Uterus (tissue), 4 donors: ENCODE results near the gene IKZF3. TPM values are rescaled to one million over a fixed set of nuclear protein-coding genes. Genes with fewer than 3 reads are reported as not detected.
A peak's percentile ranks its signal among the peaks of the same experiment; 100 is the strongest.

Source experiments
- DNase-seq, 2 donors: peaks; one replicate each; pipeline ENCODE4 v3.0.0-alpha.2; 2019 to 2020
- H3K27ac ChIP-seq, 2 donors: fragments of 200-600 bp; sonication (generic); 1 replicate in 1 of 2; 2 replicates in 1 of 2; pipeline ENCODE4 v1.5.1; 2016 to 2018
- H3K27me3 ChIP-seq, 2 donors: fragments of 200-600 bp; sonication (generic); one replicate each; pipeline ENCODE4 v1.5.1; 2018 to 2019; ENCODE audit warnings: control low read depth in 1 of 2
- H3K36me3 ChIP-seq, 2 donors: fragments of 200-600 bp; sonication (generic); one replicate each; pipeline ENCODE4 v1.5.1; 2019; ENCODE audit warnings: control low read depth in 1 of 2
- H3K4me1 ChIP-seq, 2 donors: fragments of 200-600 bp; sonication (generic); one replicate each; pipeline ENCODE4 v1.5.1; 2018 to 2019; ENCODE audit warnings: control low read depth in 1 of 2
- H3K4me3 ChIP-seq, 2 donors: fragments of 200-600 bp; sonication (generic); 1 replicate in 1 of 2; 2 replicates in 1 of 2; pipeline ENCODE4 v1.5.1; 2018 to 2019; ENCODE audit warnings: mild to moderate bottlenecking in 1 of 2
- H3K9me3 ChIP-seq, 2 donors: fragments of 200-600 bp; sonication (generic); one replicate each; pipeline ENCODE4 v1.5.1; 2019; ENCODE audit warnings: control low read depth in 1 of 2
- POLR2A ChIP-seq, 2 donors: fragments of 450-650 bp; IDR thresholded peaks; one replicate each; pipeline ENCODE4 v1.6.1; 2016; ENCODE audit warnings: antibody characterized with exemption in 2 of 2, mild to moderate bottlenecking in 1 of 2, moderate library complexity in 1 of 2
- intact Hi-C: fragments of 100-400 bp; cut with DNase I; formaldehyde crosslinking; loops from one replicate; pipeline ENCODE4 v1.15.1; 2023; ENCODE audit warnings: low total_unique reads
- total RNA-seq, 4 donors: library from RNA; depleted of rRNA in 3 of 4; stranded (reverse); fragments of >200 nt in 3 of 4; gene quantifications; one replicate each; pipeline versions ENCODE4 v1.1.0 to v1.2.4, GENCODE V29; 2014 to 2023
- TF ChIP-seq, protein P1 (sequence below), 4 experiments: fragments of 200-600 bp in 2 of 4; fragments of 450-650 bp in 2 of 4; sonication (generic) in 2 of 4; IDR thresholded peaks; one replicate each; pipeline ENCODE4 v1.5.1; 2016 to 2019; ENCODE audit warnings: antibody characterized with exemption in 4 of 4, mild to moderate bottlenecking in 2 of 4, moderate library complexity in 1 of 4
- donor health status: DM: yes; HTN: yes; CAD: no.

IKZF3 gene
- total RNA-seq, 4 donors from 2014 or later: 0.88 to 2.1 (median 1.6) TPM

DNA sequence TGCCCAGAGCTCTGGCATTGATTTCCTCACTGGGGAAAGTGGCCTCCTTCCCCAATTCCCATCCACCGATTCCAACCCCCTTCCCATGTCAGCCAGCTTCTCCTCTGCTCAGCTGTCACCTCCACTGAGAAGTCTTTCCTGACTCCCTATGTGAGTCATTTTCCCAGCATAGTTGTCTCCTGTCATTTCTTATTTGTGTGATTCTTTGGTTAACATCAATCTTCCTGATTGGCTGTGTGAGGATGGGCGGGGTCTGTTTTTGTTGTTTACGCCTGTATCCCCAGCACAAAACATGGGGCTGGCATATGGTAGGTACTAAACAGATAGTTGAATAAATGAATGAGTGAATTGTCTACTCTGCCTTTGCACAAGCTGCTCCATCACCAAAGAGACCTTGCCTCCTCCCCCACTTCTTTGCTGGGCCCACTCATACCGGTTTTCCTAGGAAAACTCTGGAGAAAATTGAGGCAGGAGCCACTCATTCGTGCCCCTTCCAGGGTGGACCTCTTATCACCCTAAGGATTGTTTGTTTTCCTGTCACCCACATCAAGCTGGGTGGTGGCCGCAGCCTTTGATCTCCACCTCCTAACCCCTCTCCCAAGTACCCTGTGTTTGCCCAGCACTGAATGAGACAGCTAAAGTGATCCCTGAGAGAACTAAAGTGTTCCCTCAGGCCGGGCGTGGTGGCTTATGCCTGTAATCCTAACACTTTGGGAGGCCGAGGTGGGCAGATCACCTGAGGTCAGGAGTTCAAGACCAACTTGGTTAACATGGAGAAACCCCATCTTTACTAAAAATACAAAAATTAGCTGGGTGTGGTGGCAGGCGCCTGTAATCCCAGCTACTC is 127.6 kb downstream of the IKZF3 start:
- peaks cover 0 to 9% of the 10 kb centered on the region in 2 donors for H3K27me3 ChIP-seq

DNA sequence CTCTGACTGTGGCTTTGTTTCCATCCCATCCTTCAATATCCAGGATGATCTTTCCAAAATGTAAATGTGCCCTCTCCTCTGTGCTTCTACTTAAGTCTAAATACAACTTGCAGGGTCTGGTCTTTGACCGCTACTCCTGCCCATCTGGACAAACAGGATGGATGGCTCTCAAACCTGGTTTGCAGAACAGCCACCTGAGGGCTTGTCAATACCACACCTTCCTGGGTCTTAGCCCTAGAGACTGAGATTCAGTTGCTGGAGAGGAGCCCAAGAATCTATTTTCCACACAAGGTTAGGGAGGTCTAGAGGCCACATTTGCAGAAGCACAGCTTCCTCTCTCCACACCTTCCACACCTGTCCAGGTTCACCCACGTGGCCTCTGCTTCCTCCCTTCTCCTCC is 128.2 kb downstream of the IKZF3 start:
- H3K27me3 ChIP-seq: peaks cover 0 to 9% of the 10 kb centered on the region in 2 donors
- H3K4me1 ChIP-seq: peaks cover 0 to 20% of the 10 kb centered on the region in 2 donors
- H3K36me3 ChIP-seq: no peaks in the 10 kb centered on the region
- no peaks in the 10 kb centered on the region for H3K9me3 ChIP-seq
- intact Hi-C loops: no loop called here
- no peak for TF ChIP-seq POLR2A (IDR thresholded peaks at IDR 0.05)
- TF ChIP-seq, protein P1, sequence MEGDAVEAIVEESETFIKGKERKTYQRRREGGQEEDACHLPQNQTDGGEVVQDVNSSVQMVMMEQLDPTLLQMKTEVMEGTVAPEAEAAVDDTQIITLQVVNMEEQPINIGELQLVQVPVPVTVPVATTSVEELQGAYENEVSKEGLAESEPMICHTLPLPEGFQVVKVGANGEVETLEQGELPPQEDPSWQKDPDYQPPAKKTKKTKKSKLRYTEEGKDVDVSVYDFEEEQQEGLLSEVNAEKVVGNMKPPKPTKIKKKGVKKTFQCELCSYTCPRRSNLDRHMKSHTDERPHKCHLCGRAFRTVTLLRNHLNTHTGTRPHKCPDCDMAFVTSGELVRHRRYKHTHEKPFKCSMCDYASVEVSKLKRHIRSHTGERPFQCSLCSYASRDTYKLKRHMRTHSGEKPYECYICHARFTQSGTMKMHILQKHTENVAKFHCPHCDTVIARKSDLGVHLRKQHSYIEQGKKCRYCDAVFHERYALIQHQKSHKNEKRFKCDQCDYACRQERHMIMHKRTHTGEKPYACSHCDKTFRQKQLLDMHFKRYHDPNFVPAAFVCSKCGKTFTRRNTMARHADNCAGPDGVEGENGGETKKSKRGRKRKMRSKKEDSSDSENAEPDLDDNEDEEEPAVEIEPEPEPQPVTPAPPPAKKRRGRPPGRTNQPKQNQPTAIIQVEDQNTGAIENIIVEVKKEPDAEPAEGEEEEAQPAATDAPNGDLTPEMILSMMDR (IDR thresholded peaks at IDR 0.05): no peak
- no peak for DNase-seq
- H3K27ac ChIP-seq: no peak overlapping the region
- H3K4me3 ChIP-seq: no peak overlapping the region

More for the DNA sequence above, 127.6 kb downstream of the IKZF3 start:
- intact Hi-C loops: no loop called here
- no peaks in the 10 kb centered on the region for H3K36me3 ChIP-seq
- no peak for DNase-seq
- no peaks in the 10 kb centered on the region for H3K9me3 ChIP-seq
- peaks cover 0 to 20% of the 10 kb centered on the region in 2 donors for H3K4me1 ChIP-seq
- no peak overlapping the region for H3K27ac ChIP-seq
- TF ChIP-seq POLR2A (IDR thresholded peaks at IDR 0.05): no peak
- TF ChIP-seq, protein P1 (IDR thresholded peaks at IDR 0.05): no peak
- no peak overlapping the region for H3K4me3 ChIP-seq

DNA sequence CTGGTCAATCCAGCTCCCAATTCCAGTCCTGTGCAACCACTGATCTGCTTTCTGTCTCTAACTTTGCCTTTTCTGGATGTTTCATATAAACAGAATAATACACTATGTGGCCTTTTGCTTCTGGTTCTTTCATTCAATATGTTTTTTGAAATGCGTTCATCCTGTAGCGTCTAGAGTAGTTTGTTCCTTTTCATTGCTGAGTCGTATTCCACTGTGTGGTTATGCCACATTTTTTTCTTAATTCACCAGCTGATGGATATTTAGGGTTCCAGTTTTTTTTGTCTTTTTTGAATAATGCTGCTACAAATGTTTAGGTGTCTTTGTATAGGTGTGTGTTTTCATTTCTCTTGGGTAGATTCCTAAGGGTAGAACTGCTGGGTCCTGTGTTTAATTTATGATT is 131.5 kb downstream of the IKZF3 start:
- intact Hi-C loops: no loop called here

DNA sequence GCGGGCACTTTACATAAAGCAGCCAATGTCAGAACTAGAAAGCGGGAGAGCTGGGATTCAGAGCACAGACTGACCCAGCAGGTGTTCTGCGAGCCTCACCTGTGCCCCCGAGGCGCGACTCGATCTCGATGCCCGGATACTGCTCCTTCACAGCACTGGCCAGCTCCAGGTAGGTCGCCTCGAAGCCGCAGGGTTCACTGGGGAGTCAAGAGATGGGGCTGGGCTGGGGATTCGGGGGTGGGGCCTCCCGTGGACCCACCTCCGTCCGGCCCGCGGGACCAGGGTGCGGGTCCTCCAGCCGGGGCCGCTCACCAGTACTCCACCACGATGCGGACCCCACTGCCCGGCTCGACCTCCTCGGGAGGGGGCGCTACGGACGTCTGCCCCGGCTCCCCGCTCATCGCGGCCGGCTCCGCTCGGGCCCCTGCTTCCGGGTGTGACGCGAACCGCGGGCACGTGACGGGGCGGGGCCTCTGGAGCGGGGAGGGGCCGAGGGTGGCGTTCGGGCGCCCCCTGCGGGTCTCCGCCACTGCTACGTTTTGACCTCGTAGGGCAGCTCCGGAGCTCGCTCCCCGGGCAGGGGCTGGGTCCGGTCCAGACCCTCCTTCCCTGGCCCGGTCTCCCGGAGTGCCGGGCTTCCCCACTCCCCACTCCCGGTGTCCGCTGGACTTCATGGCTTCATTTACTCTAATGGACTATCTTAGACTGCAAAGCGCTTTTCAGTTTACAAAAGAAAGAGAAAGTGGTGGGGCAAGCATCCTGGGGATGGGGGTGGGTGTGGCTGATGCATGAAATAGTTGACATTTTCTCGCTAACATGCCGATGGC is 133.8 kb downstream of the IKZF3 start, which contains the start of gene MIEN1:
Gene MIEN1 (minus strand): TSS at position 438 of the 827 bp plus-strand sequence. CDS start 37 bp downstream, at position 401.
- Histone ChIP-seq H3K27ac (peak within 1 kb of the TSS; percentile 86 to 90), H3K4me1 (no peaks in the 10 kb centered on the region), H3K4me3 (peak within 1 kb of the TSS; percentile 89 to 96), H3K36me3 (no peaks in the 10 kb centered on the region), H3K9me3 (no peaks in the 10 kb centered on the region), H3K27me3 (no peaks in the 10 kb centered on the region)
- TF ChIP-seq, protein P1 (IDR thresholded peaks at IDR 0.05): peak; percentile 91 to 94 (median 91)
- peak; percentile 33 to 89 for TF ChIP-seq POLR2A (IDR thresholded peaks at IDR 0.05)
- DNase-seq: peak; percentile 88 to 91
- intact Hi-C loops: no loop called here

More for the DNA sequence above, 131.5 kb downstream of the IKZF3 start:
- no peak for DNase-seq
- Histone ChIP-seq H3K36me3 (no peaks in the 10 kb centered on the region), H3K4me1 (no peaks in the 10 kb centered on the region), H3K9me3 (no peaks in the 10 kb centered on the region), H3K27me3 (peaks cover 0 to 4% of the 10 kb centered on the region in 2 donors), H3K4me3 (no peak overlapping the region), H3K27ac (no peak overlapping the region)
- no peak for TF ChIP-seq POLR2A (IDR thresholded peaks at IDR 0.05)
- TF ChIP-seq, protein P1 (IDR thresholded peaks at IDR 0.05): no peak
